Lower leg skin (tissue), 3 donors: Measurements from ENCODE around the gene UROC1.

ENCODE experiments used
- POLR2A ChIP-seq, 2 donors: fragments of 450-650 bp; IDR thresholded peaks; one replicate each; pipeline ENCODE4 v1.6.1; 2016 to 2017; ENCODE audit warnings: antibody characterized with exemption in 2 of 2, mild to moderate bottlenecking in 1 of 2, moderate library complexity in 1 of 2
- TF ChIP-seq, protein P1 (sequence below), 3 donors: fragments of 450-650 bp; IDR thresholded peaks; one replicate each; pipeline ENCODE4 v1.5.1; 2016; ENCODE audit warnings: antibody characterized with exemption in 3 of 3, mild to moderate bottlenecking in 3 of 3, moderate library complexity in 2 of 3

DNA sequence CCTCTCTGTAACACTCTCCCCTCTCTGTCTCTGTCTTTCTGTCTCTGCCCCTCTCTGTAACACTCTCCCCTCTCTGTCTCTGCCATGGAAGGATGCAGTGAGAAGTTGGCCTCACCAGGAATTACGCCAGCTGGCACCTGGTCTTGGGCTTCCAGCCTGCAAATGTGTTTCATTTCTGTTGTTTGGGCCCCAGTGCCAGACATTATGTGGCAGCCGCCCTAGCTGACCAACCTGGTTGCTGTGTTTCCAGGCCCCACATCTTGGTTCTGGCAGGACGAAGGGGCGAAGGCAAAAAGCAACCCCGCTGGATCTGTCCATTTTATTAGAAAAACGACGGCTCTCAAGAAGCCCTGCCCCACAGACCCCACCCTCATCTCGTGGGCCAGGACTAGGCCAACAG lies 36.7 kb downstream of the UROC1 start:
- TF ChIP-seq, protein P1, sequence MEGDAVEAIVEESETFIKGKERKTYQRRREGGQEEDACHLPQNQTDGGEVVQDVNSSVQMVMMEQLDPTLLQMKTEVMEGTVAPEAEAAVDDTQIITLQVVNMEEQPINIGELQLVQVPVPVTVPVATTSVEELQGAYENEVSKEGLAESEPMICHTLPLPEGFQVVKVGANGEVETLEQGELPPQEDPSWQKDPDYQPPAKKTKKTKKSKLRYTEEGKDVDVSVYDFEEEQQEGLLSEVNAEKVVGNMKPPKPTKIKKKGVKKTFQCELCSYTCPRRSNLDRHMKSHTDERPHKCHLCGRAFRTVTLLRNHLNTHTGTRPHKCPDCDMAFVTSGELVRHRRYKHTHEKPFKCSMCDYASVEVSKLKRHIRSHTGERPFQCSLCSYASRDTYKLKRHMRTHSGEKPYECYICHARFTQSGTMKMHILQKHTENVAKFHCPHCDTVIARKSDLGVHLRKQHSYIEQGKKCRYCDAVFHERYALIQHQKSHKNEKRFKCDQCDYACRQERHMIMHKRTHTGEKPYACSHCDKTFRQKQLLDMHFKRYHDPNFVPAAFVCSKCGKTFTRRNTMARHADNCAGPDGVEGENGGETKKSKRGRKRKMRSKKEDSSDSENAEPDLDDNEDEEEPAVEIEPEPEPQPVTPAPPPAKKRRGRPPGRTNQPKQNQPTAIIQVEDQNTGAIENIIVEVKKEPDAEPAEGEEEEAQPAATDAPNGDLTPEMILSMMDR (IDR thresholded peaks at IDR 0.05), result no peak
- no peak for TF ChIP-seq POLR2A (IDR thresholded peaks at IDR 0.05)
